Vagina (tissue), 2 donors: ENCODE results near the gene SHROOM4.

Experiments
- CTCF ChIP-seq, 3 experiments: fragments of 450-650 bp in 2 of 3; fragments of 200-600 bp in 1 of 3; sonication (generic) in 1 of 3; IDR thresholded peaks; one replicate each; pipeline ENCODE4 v1.5.1; 2017 to 2019; ENCODE audit warnings: antibody characterized with exemption in 3 of 3, mild to moderate bottlenecking in 2 of 3, moderate library complexity in 2 of 3
- POLR2A ChIP-seq, 2 donors: fragments of 450-650 bp; IDR thresholded peaks; one replicate each; pipeline ENCODE4 v1.6.1; 2017; ENCODE audit warnings: antibody characterized with exemption in 2 of 2, mild to moderate bottlenecking in 2 of 2, moderate library complexity in 2 of 2

GRCh38 chrX:50617183-50617582 is 196.8 kb downstream of the SHROOM4 start:
- TF ChIP-seq CTCF (IDR thresholded peaks at IDR 0.05), result no peak
- TF ChIP-seq POLR2A (IDR thresholded peaks at IDR 0.05), result no peak
